DMS153 treated with DMSO at 0.1 percent for 48 hours (cell line): ENCODE results near the gene AGPAT2.
A peak's percentile ranks its signal among the peaks of the same experiment; 100 is the strongest.

ENCODE experiments used
- DNase-seq: peaks from one replicate; lab custom pipeline; 2025; ENCODE audit not compliant: unreplicated experiment; lab: John Stamatoyannopoulos, UW

The AGPAT2 gene

DNA sequence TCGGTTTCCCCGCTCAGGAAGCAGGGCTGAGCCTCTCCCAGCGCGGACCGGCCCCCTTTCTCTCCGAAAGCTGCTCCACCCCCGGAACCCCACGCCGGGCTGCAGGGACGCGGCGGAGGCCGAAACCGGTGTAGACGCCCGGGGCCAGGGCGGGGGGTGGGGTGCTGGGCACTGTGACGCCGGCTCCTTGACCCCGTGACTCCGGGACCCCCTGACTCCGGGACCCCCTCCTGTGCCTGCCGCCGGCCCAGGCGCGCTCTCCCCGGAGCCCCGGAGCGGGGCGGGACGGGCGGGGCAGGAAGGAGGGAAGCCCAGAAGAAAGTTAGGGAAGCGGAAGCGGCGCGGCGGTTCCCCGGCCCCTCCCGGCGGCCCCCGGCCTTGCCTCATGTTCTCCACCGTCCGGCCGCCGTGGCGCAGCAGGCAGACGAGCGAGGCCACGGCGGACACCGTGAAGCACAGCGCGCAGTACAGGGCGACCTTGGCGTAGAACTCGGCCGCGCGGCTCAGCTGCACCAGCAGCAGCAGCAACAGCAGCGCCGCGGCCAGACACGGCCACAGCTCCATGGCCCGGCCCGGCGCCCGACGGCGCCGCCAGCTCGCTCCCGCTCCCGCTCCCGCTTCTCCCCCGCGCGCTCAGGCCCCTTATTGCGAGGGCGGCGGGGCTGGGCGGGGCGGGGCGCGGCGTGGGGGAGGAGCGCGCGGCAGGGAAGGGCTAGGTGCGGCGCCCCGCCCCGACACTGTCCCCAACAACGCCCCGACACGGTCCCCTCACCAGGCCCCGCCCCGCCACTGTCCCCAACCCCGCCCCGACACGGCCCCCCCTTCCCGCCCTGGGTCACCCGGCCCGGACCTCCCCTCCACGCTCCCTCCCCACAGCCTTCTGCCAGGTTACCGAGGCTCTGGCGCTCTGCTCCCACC lies at the start of gene AGPAT2:
Gene AGPAT2, minus strand, starts transcription at position 664 of the 918 bp plus-strand sequence. Its CDS starts 100 bp downstream, at position 564.
- peak; percentile 33 for DNase-seq

DNA sequence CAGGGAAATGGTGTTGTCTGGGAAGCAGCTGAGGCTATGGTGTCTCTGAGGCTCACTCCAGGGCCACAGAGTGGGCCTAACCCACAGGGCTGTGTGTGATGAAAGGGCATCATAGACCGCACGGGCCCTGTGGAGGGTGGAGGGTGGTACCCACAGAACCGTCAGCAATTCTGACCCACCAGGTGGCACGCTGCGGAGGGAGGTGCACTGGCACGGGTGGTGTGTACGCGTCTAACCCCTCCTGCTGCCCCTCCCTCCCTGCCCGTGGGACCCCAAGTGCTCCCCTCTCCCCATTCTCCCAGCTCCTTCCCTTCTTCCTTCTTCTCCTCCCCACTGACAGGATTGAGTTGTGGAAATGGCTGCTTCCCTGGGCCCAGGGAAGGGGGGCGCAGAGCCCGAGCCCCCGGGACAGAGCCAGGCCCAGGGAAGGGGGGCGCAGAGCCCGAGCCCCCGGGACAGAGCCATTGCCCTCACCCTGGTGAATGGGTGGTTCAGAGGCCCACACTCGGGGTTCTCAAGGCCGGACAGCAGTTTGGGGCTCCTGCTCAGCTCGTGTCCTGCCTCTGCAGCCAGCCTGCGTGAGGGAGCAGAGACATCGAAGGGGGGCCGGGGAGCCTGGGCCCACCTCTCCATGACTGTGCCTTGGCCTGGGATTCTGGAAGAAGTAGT lies 48.7 kb upstream of the AGPAT2 start:
- DNase-seq = no peak

DNA sequence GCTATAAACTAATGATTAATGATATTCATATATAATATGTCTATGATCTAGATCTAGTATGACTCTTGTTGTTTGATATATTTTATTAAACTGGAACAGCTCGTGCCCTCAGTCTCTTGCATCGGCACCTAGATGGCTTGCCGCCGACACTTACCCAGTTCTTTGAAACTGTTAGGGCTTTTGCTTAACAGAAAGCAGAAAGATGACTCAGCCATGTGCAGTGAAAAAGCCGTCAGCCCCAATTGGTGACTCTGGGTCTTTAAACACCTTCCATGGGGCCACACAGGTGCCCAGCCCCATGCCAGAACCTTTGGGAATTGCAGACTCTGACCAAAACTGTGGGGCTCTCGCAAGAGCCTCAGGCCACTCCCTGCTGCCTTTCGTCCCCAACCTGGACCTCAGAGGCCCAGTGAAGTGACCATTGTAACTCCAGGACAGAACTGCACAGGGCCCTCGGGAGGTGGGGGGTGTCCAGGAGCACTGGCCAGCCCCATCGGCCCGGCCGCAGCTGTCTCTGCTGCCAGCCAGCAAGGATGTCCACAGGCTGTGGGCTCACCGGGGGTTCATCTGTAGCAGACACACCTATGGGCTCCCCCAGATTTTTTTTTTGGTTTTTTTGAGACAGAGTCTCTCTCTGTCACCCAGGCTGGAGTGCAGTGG lies 47.7 kb upstream of the AGPAT2 start:
- no peak for DNase-seq

DNA sequence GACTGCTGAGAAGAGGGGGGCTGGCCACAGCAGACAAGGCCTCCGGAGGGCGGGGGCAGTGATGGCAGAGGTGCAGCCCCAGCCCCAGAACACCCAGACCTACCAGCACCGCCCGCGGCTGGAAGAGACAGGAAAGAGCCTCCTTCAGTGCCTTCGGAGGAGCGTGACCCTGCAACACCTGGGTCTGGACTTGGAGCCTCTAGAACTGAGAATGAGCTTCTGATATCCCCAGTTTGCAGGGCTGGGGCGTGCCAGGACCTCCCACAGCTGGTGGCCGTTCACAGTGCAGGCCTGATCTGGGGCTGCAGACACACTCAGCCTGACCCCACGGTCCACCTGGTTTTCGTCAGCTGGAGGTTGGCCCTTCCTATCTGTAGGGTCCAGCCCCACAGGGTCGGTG lies 46.4 kb upstream of the AGPAT2 start:
- DNase-seq = no peak

DNA sequence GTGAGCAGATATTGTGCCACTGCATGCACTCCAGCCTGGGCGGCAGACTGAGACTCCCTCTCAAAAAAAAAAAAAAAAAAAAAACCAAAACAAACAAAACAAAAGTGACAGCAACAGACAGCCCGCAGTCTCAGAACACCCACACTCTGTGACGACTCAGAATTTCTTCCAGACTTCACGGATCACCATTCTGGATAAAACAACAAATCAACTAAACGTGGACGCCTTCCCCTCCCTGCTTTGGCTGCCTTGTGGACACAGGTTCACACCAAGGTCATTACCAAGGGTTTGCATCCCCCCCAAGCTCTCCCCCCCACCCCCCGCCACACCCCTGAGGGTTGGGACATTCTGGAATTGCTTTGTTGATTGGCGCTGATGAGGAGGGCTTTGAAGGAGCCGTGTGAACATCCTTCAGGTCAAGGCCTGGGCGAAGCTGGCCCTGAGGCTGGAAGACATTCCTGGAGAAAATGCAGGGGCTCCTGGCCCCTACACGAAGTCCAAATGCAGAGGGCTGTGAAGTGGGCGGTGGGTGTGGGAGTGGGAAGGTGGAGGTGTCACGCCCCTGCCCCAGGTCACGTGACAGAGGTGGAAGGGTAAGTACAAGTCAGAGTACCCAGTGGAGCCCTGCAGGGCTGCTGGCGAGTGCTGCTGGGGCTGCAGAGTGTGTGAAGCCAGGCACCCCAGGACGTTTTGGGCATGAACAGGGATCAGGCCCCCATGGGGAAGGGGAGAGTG lies 45.4 kb upstream of the AGPAT2 start:
- no peak for DNase-seq

DNA sequence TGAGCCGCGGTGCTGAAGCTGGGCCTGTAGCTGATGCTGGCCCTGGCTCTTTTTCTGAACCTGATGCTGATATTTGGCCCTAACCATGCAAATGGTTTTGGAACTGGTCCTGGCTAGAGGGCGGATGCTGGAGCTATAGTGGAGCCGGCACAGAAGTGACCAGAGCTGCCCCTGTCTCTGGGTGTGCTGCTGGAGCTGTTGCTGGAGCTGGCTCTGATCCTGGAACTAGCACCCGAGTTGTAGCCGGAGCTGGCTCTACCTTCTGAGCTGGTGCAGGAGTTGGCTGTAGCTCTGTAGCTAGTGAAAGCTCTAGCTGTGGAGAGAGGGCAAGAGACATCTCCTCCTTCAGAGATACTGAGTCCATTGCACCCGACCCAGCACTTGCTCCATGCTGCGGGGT lies 42.7 kb upstream of the AGPAT2 start:
- no peak for DNase-seq

DNA sequence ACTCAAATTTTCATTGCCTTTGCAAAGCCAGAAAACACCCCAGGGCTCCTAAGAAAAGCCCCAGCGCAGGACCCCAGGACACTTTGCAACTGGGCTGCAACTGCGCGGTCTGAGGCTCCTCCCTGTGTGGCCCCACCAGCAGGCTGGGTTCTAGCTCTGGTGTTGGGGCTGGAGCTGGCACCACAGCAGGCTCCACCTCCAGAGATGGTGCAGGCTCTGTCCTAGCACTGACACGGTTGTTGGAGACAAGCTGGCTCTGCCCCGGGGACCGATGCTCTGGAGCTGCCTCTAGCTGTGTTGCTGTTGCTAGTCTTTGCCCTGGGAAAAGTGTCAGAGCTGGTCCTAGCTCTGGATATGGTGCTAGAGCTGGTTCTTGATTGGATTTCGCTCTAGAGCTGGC lies 41.9 kb upstream of the AGPAT2 start:
- no peak for DNase-seq

DNA sequence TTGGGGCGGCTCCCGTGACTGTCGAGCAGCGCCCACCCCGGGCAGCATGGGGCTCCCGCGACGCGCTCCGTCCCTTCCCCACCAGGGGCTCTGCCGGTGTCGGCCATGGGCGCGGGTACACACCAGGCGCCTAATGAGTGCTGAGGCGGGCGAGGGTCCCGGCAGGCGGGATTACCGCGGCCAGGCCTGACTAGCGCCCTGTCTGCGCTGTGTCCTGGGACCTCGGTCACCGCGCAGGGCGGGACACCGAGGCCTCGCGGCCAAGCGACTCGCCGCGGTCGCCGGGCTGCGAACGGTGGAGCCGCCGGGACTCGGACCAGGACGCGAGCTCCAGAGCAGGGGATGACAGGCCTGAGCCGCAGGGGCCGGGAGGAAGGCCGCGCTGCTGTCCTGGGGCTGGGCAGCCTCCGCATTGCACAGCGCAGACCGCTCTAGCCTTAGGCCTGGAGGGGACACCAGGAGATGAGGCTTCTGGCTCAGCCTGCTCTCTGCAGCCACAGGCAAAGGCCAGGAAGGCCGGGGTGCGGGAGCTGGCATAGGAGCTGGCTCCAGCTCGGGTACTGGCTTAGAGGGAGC lies 41.4 kb upstream of the AGPAT2 start:
- no peak for DNase-seq

DNA sequence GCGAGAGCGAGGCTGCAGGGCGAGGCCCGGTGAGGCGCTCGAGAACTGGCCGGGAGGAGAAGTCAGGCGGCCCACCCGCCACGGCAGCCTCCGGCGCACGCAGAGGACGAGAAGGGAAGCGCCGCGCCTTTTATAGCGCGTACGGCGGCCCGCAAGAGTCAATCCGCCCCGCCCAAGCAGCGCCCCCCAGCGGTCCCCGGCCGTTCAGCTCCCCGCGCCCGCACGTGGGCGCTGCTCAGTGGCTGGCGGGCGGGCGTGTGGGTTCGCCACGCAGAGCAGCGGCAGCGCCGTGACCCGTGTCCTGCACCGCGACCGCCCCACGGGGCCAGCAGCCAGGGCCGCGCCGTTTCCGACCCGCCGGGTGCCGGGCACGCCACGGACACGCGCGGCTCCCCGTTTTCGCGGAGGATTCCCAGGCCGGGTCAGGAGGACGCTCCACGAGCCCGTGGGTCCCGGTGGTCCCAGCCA lies 40.9 kb upstream of the AGPAT2 start:
- peak; percentile 75 for DNase-seq

DNA sequence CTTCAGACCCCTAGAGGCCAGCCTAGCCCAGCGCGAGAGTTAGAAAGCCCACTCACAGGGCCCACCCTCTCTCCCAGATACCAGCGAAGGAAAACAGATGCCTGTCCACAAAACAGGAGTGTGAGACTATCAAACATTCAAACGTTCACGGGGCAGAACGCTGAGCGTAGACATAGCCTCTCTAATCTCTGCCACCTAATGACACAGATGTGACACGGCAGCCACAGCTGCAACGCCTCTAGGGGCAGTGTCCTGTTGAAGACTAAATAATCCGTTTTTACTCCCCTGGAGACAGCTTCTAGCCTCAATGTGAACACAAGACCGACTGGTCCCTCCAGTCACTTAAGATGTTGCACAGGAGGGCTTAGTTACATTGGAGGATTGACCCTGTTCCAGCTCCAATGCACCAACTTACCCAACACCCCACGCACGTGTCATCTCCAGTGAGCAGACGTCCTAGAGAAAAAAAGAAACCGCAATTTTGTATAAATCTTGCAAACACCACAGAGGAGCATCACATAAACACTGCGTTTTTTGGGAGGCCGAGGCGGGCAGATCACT lies 39.5 kb upstream of the AGPAT2 start:
- DNase-seq = no peak

DNA sequence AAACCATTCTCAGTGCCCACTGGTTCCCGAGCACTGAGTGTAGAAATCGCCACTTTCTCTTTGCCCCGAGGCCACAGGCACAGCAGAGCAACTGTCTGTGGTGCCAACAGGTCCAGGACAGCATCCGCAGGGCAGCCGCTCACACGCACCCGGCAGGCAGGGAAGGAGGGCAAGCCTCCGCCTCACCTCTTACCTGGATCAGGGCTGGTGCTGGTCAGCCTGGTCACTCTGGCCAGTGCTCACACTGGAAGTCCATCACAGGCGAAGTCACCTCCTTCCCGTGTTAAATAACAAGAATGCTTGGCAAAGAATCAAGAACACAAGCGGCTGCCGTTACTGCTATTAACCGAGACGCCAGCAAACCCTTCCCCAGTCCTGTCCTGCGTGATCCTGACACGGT lies 38.9 kb upstream of the AGPAT2 start:
- DNase-seq = no peak

DNA sequence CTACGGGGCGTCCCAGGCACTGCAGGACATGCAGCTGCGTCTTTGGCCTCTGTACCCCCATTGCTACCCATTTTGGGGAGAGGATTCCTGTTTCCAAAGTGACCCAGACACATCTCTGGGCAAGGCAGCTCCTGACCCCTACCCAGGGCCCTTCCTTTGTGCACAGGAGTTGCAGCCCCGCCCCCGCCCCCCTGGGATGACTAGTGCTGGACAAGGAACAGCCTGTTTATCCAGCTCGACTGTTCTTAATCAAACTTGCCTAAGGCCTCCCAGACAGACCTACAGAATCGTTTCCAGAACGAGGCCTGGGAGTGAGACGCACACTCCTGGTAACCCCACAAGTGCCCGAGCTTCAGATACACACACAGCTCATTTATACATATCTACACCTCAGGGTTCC lies 38.4 kb upstream of the AGPAT2 start:
- no peak for DNase-seq

DNA sequence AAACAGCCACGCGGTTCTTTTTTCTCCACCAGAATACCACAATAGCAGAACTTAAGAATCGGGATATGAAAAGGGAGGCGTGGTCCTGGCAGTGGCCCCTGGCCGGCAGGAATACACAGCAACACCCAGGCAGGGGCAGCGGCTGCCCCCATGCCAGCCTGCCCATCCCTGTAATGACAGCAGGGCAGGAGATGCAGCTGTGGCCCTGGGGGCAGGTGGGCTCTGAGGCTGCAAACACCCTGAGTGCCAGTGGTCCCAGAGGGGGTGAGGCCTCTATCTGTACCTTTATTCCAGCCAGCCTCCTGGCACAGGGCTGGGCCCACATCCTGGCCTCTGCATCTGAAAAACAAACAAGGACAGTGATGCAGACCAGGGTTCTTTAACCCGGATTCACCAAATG lies 37.5 kb upstream of the AGPAT2 start:
- DNase-seq = no peak

DNA sequence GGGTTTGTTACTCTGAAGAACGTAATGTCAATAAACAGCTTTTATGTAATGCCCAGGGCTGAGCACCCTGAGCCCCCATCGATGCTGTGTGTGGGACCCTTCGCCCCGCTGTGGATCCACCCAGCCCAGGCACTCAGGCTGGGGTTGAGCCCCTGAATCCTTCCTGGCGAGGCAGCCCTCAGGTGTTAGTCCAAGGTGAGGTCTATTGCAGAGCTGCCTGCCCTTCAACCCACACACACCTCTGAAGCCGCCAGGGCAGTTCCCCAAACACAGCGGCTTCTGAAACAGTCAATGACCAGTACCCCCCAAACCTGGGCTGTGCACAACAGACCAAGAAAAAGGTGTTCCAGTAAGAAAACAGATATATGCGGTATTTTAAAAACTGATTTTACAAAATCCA lies 36.7 kb upstream of the AGPAT2 start:
- DNase-seq = no peak

DNA sequence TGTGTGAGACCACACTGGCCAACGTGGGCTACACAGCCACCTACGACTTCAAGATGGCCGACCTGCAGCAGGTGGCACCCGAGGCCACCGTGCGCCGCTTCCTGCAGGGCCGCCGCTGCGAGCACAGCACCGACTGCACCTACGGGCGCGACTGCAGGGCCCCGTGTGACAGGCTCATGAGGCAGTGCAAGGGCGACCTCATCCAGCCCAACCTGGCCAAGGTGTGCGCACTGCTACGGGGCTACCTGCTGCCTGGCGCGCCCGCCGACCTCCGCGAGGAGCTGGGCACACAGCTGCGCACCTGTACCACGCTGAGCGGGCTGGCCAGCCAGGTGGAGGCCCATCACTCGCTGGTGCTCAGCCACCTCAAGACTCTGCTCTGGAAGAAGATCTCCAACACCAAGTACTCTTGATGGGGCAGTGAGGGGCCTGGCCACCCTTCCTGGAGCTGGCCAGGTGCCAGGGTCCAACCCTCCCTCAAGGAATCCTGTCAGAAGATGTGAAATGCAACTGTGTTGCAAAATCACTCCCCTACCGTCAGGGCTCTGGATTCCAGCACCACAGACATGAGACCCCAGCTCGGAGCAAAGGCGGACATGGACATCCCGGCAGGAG lies 36.2 kb upstream of the AGPAT2 start:
- no peak for DNase-seq

DNA sequence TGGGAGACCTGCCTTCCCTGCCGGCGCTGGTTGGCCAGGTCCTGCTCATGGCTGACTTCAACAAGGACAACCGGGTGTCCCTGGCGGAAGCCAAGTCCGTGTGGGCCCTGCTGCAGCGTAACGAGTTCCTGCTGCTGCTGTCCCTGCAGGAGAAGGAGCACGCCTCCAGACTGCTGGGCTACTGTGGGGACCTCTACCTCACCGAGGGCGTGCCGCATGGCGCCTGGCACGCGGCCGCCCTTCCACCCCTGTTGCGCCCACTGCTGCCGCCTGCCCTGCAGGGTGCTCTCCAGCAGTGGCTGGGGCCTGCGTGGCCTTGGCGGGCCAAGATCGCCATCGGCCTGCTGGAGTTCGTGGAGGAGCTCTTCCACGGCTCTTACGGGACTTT lies 35.7 kb upstream of the AGPAT2 start:
- DNase-seq = no peak

DNA sequence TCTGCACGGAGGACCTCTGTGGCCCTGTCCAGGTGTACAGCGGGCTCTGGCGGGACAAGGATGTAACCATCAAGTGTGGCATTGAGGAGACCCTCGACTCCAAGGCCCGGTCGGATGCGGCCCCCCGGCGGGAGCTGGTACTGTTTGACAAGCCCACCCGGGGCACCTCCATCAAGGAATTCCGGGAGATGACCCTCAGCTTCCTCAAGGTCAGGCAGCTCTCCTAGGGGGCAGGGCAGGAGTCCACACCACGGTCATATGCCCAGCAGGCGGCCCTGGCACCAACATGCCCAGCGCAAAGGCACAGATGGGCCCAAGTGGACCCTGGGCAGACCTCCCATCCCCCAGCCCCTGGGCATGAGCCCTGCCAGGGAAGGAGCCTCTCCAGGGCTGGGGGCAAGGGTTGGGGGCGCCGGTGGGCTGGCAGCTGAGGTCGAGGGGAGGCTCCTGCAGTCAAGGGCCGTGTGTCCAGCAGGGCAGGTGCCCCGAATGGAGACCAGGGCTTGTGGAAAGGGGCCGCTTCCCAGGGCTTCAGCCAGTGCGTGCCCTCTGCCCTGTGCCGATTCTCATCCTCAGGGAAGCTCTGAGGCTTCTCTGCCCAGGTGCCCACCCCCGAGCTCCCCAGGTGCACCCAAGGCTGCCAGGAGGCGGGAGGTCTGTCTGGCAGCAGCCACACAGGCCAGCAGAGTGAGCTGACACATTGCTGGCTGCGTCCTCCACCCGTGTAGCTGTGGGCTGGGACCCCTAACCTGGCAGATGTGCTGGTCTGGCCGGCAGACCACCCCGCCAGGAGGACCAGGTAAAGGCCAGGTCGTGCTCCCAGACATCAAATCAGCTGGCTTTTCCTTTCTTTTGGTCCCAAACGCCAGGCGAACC lies 35.1 kb upstream of the AGPAT2 start:
- no peak for DNase-seq

DNA sequence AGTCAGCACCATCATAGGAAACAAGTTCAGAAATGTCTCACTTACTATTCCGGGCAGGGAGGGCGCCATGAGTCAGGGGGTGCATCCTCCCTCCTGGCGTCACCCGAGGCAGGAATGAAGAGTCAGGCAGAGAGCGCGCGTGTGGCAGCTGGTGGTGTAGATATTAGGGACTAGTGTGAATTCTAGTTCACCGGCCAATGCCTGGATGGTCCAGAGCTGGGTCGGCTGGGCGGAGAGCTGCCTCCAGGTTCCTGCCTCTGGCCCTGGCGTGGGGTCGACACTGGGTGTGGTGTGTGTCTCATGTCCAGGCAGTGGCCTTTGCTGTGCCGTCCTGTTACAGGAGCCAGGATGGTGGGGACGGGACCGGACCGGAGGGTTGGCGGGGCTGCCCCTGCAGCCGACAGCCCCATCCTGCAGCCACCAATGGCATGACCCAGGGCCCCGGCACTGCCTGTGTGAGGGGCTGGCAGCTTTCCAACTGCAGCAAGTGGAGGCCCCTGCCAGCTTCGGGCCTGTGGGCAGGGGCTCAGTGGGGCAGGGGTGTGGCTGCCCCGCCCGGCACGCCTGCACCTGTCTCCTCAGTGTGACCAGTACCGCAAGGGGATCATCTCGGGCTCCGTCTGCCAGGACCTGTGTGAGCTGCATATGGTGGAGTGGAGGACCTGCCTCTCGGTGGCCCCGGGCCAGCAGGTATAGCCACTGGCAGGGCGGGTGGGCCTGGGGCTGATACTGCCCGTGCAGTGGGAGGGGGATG lies 34.3 kb upstream of the AGPAT2 start:
- no peak for DNase-seq
